ENCODE measurements around the gene AGXT. TPM values are rescaled to one million over a fixed set of nuclear protein-coding genes. Genes with fewer than 3 reads are reported as not detected.

The AGXT gene
- total and polyA plus RNA-seq, 4 donors, result 0.05 to 0.61 (median 0.16) TPM; not detected in 1

DNA sequence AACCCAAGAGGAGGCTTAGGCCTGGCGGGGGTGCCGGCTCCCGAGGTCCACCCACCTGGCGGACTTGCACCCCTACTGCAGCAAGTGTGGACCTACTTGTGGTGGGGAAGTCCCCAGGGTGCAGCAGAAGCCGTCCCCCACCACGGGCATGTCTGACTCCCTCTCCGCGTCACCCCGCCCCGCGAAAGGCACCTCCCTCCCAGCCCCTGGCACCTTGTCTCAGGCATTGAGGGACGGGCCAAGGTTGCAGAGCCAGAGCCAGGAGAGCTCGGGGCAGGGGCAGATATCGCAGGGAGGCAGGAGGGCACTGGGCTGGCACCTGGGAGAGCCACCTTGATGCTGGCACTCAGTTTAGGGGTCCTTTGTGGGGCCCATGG, 56.6 kb downstream of the AGXT start:
- Histone ChIP-seq H3K9ac (ENCODE audit: insufficient read depth in 1 of 2, low read length in 2 of 2) (no peak overlapping the region), H3K9me3 (ENCODE audit: control insufficient read depth in 4 of 4, insufficient read depth in 3 of 4, low read length in 3 of 4) (no peaks in the 10 kb centered on the region), H3K27me3 (ENCODE audit: control insufficient read depth in 3 of 3, insufficient read depth in 3 of 3, low read length in 2 of 3) (no peaks in the 10 kb centered on the region), H3K4me1 (ENCODE audit: control insufficient read depth in 5 of 5, insufficient read depth in 5 of 5, low read length in 5 of 5) (peaks cover 0 to 19% (median 3%) of the 10 kb centered on the region in 5 donors), H3K4me3 (no peak overlapping the region), H3K36me3 (ENCODE audit: control insufficient read depth in 4 of 4, insufficient read depth in 4 of 4, low read length in 4 of 4) (no peaks in the 10 kb centered on the region), H3K27ac (ENCODE audit: low read depth in 1 of 2, low read length in 1 of 2) (no peak overlapping the region)
- TF ChIP-seq, protein P1, sequence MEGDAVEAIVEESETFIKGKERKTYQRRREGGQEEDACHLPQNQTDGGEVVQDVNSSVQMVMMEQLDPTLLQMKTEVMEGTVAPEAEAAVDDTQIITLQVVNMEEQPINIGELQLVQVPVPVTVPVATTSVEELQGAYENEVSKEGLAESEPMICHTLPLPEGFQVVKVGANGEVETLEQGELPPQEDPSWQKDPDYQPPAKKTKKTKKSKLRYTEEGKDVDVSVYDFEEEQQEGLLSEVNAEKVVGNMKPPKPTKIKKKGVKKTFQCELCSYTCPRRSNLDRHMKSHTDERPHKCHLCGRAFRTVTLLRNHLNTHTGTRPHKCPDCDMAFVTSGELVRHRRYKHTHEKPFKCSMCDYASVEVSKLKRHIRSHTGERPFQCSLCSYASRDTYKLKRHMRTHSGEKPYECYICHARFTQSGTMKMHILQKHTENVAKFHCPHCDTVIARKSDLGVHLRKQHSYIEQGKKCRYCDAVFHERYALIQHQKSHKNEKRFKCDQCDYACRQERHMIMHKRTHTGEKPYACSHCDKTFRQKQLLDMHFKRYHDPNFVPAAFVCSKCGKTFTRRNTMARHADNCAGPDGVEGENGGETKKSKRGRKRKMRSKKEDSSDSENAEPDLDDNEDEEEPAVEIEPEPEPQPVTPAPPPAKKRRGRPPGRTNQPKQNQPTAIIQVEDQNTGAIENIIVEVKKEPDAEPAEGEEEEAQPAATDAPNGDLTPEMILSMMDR (IDR thresholded peaks at IDR 0.05; ENCODE audit: control extremely low read depth, extremely low read depth), result no peak
- 89 to 91% methylated on average over 14 of the region's 14 CpGs for WGBS, 2 donors
- ATAC-seq (ENCODE audit: insufficient read depth, low FRiP score) (no peak), DNase-seq (peak in 1 of 3 donors; percentile 4)

DNA sequence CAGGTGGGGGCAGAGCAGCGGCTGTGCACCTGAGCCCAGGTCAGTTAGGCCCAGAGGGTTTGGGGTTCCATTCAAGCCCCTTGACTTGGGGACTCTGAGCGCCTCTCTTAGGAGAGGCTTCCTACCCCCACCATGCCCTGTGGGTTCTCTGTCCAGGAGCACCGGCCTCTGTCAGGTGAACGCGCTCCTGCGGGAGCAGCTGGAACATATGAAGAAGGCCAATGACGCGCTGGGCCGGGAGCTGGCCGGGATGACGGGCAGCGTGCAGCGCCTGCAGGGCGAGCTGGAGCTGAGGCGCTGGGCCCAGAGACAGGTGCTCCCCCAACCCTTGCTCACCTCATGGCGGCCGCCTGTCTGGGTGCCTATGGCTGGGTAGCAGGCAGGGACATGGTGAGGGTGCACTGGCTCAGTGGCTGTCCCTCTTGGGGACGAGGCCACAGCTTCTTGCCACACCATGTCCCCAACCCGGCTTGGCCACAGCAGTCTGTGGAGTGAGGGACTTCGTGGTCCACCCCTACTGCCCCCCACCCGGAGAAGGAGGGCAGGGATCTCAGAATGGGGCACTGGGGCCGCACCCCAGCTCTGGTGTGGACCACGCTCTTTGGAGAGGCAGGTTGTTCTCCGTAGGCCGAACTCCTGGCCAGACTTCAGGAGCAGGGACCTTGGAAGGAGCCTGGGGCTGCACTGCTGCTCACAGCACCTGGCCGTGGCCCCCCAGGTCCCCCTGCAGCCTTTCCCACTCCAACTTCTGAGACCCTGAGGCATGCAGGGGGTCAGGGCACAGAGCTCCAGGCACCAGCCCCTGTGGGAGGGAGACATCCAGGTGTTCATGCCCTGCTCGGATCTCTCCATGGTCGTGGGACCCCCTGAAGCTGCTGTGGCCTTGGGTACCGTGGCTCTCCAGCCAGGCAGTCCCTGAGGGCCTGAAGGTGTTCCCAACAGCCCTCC, 57.2 kb downstream of the AGXT start:
- Histone ChIP-seq H3K27me3 (ENCODE audit: control insufficient read depth in 3 of 3, insufficient read depth in 3 of 3, low read length in 2 of 3) (no peaks in the 10 kb centered on the region), H3K4me3 (no peak overlapping the region), H3K9me3 (ENCODE audit: control insufficient read depth in 4 of 4, insufficient read depth in 3 of 4, low read length in 3 of 4) (no peaks in the 10 kb centered on the region), H3K27ac (ENCODE audit: low read depth in 1 of 2, low read length in 1 of 2) (no peak overlapping the region), H3K36me3 (ENCODE audit: control insufficient read depth in 4 of 4, insufficient read depth in 4 of 4, low read length in 4 of 4) (no peaks in the 10 kb centered on the region), H3K4me1 (ENCODE audit: control insufficient read depth in 5 of 5, insufficient read depth in 5 of 5, low read length in 5 of 5) (peaks cover 0 to 18% (median 3%) of the 10 kb centered on the region in 5 donors), H3K9ac (ENCODE audit: insufficient read depth in 1 of 2, low read length in 2 of 2) (no peak overlapping the region)
- 93 to 94% methylated on average over 29 of the region's 29 CpGs for WGBS, 2 donors
- peak in 1 of 3 donors; percentile 10 for DNase-seq
- TF ChIP-seq, protein P1 (IDR thresholded peaks at IDR 0.05; ENCODE audit: control extremely low read depth, extremely low read depth), result no peak
- peak; percentile 10 for ATAC-seq (ENCODE audit: insufficient read depth, low FRiP score)

DNA sequence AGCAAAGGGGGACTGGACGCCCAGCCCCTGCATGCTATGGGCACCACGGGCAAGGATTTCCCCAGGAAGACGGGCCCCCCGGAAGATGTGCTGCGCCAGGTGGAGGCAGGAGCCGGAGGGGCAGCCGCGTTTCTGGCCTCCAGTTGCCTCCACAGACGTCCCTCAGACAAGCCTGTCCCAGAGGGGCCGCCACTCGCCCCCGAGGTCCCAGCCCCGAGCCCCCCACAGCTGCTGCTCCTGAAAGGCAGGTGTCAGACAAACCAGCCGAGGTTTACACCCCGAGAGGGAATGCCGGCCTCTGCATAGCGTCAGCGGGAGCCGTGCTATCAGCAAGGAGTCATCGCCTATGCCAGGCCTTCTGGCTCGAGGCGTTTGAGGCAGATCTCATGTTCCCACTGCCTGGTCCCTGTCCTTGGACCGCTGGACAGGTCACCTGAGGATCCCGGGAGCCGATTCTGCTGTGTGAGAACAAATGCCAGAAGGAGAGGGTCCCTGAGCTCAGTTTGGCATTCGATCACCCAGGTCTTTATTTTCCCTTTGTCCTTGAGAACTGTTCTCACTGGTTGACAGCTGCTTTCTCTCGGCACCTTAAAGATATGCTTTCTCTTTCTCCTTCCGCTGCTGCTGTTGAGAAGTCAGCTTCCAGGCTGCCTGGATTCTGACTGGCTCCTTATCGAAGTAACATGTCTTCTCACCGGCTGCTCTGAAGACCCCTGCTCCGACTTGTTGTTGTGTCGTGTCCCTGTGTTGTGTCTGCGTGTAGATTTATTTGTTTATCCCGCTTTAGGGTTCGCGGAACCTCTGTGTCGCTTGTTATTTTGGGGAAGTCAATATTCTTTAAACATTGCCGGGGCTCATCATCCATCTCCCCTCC, 58.1 kb downstream of the AGXT start:
- no peaks in the 10 kb centered on the region for H3K27me3 ChIP-seq (ENCODE audit: control insufficient read depth in 3 of 3, insufficient read depth in 3 of 3, low read length in 2 of 3)
- WGBS, 2 donors, result 59 to 70% methylated on average over 38 of the region's 38 CpGs
- DNase-seq, result peak; percentile 48 to 75 (median 73)
- peaks cover 0 to 10% (median 0%) of the 10 kb centered on the region in 5 donors for H3K4me1 ChIP-seq (ENCODE audit: control insufficient read depth in 5 of 5, insufficient read depth in 5 of 5, low read length in 5 of 5)
- TF ChIP-seq, protein P1 (IDR thresholded peaks at IDR 0.05; ENCODE audit: control extremely low read depth, extremely low read depth), result no peak
- no peak overlapping the region for H3K4me3 ChIP-seq
- H3K9ac ChIP-seq (ENCODE audit: insufficient read depth in 1 of 2, low read length in 2 of 2), result peak overlapping the region; percentile 16 to 88
- H3K9me3 ChIP-seq (ENCODE audit: control insufficient read depth in 4 of 4, insufficient read depth in 3 of 4, low read length in 3 of 4), result no peaks in the 10 kb centered on the region
- ATAC-seq (ENCODE audit: insufficient read depth, low FRiP score), result no peak
- no peak overlapping the region for H3K27ac ChIP-seq (ENCODE audit: low read depth in 1 of 2, low read length in 1 of 2)
- no peaks in the 10 kb centered on the region for H3K36me3 ChIP-seq (ENCODE audit: control insufficient read depth in 4 of 4, insufficient read depth in 4 of 4, low read length in 4 of 4)

Measured in lung (tissue), 12 donors.